ENCODE measurements around the gene FBXL13. TPM values are rescaled to one million over a fixed set of nuclear protein-coding genes. Genes with fewer than 3 reads are reported as not detected.
"Not testable (repeated sequence)": the region's sequence is repeated elsewhere in the genome, so short reads cannot be mapped to it uniquely, and the experiment has no call there.

Gene FBXL13
- total RNA-seq, 1 donor from 2014 or later, result 0.67 TPM

- DNase-seq (ENCODE audit: low read depth), result no peak
These were observed 209.6 kb downstream of the FBXL13 start for GRCh38 chr7:102864958-102865357.

- peak; percentile 49 for DNase-seq (ENCODE audit: low read depth)
These were observed 214.2 kb downstream of the FBXL13 start for GRCh38 chr7:102860351-102860811.

GRCh38 chr7:102859799-102860125 is 214.8 kb downstream of the FBXL13 start:
- DNase-seq (ENCODE audit: low read depth), result no peak

DNA sequence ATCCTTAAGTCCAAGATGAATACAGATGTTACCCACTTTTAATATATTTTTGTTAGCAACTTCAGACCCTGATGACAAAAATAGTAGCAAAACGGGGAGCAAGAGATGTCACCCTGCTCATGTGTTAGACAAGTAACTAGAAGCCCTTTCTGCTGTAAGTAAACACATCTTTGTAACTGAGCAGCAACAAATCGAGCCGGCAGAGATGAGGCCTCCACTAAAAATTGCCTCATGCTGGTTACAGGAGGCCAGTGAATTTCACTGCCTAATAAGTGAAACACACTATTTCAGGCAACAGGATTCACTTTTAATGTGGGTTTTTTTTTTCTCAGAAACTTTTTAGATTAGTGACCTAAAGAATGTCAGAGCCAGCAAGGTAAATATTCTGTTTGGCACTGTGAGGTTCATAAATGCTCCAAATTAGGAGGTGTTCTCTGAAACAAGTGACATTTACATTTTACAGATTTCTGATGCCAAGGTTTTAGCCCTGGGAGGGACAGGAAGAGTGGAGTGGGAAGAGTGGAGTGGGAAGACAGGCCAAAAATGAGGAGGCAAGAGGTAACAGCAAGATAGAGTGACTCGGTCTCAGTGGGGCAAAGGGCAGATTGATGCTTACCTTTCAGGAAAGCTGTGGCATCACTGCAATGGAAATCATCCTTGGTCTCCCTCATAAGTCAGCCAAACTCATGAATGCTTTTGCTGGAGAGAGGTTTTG is 215.4 kb downstream of the FBXL13 start:
- no peak for DNase-seq (ENCODE audit: low read depth)

- DNase-seq (ENCODE audit: low read depth), result no peak
These were observed 218.6 kb downstream of the FBXL13 start for GRCh38 chr7:102856036-102856435.

GRCh38 chr7:102849538-102849937 is 225.1 kb downstream of the FBXL13 start:
- no peak for DNase-seq (ENCODE audit: low read depth)

DNA sequence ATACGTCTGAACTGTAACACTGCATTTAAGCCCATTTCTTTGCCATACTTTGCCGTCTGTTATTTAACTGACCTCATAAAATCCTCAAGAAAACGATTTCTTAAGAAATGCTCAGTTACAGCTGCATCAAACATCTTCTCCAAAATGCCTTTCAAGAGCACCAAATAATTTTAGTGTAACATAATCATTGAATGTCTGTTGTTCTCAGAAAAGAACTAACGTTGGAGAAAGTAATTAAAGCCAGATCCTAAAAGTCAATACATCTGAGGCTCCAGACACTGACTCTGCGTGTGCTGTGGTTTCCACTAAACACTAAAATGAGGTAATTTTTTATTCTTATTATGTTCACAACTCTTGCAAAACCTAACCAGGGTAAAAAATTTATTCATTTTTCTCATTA is 225.5 kb downstream of the FBXL13 start:
- DNase-seq (ENCODE audit: low read depth), result no peak

DNA sequence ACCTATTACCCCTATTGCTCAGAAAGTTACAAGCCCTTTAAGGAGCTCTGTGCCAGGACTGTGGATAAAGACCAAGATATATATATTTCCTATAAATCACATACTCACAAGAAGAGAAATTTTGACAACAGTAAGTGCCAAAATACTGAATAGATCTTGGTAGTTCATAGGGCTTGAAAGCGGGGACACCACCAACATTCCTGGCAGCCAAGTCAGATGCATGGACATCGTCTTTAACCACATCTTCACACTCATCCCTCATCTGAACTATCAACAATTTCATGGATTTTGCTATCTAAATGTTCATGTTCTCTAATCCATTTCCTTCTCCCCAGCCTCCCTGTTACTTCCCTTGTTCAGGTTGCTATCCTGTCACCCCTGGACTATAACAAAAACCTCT is 229.2 kb downstream of the FBXL13 start:
- DNase-seq (ENCODE audit: low read depth), result no peak

- DNase-seq (ENCODE audit: low read depth), result peak; percentile 92
These were observed 230.7 kb downstream of the FBXL13 start for GRCh38 chr7:102843850-102844249.

- DNase-seq (ENCODE audit: low read depth), result no peak
These were observed 232.3 kb downstream of the FBXL13 start for GRCh38 chr7:102842284-102842683.

GRCh38 chr7:102841290-102841689 is 233.3 kb downstream of the FBXL13 start:
- peak; percentile 98 for DNase-seq (ENCODE audit: low read depth)

DNA sequence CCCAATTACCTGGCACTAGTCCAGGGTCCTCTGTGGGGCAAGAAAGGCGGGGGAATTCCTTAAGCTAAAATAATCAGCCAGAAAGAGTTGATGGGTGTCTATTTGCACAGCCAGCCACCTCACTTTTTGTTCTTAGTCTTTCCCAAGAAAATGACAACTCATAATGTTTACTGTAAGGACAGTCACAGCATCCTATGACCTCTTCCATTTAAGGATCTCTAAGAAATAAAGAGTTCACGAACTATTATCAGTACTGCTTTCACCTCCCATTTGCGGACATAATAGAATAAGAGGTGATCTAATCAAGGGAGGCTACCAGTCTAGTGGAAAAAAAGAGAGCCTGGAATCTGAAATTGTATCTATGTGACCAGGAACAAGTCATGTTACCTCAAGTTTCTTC is 234.2 kb downstream of the FBXL13 start:
- no peak for DNase-seq (ENCODE audit: low read depth)

- DNase-seq (ENCODE audit: low read depth), result not testable (repeated sequence)
These were observed 236.0 kb downstream of the FBXL13 start for GRCh38 chr7:102838572-102839101.

DNA sequence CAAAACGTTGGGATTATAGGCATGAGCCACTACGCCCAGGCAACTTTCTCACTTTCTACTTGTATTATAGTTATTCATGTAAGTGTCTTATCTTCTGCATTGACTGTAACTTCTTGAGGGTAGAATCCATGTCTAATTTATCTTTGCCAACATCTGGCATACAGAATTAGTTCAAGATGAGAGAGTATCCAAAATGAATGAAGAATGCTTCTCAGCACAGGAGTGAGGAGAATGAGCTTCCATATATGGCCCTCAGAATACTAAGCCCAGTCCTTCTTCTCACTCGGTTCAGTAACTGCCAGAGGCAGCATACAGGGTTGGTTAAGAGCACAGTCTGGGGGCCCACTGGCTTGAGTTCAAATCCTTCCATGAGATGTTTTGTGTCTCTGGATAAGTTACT is 236.8 kb downstream of the FBXL13 start:
- no peak for DNase-seq (ENCODE audit: low read depth)

GRCh38 chr7:102836977-102837376 is 237.6 kb downstream of the FBXL13 start:
- no peak for DNase-seq (ENCODE audit: low read depth)

DNA sequence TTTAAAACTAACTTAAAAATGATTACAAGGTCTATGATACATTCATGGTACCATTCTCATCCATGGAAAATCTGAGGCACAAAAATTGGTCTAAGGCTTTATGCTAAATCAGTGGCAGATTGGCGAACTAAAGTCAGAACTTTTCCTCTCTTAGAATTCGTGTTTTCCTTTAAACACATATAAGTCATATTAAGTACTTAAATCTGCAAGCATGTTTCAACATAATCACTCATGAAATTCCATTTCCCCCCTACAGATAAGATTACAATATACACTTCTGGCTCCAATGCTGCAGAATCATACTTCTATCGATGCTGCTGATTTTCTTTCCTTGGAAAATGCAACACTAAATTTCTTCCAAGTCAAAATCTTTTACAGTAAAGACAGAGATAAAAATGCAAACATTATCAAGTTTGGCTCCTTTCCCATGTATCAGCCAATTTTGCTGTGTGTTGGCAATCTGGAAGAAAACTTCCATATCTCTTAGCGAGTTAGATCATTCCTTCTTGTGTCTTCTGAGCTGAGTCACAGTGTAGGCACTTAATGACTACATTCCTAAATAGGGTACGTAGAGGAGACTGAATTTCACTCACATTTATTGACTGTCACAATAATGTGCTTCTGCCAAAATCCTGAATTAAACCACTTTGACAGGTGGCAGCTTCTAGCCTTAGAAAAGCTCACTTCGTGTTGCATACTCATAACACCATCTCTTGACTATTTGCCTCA is 238.2 kb downstream of the FBXL13 start:
- peak; percentile 95 for DNase-seq (ENCODE audit: low read depth)

DNA sequence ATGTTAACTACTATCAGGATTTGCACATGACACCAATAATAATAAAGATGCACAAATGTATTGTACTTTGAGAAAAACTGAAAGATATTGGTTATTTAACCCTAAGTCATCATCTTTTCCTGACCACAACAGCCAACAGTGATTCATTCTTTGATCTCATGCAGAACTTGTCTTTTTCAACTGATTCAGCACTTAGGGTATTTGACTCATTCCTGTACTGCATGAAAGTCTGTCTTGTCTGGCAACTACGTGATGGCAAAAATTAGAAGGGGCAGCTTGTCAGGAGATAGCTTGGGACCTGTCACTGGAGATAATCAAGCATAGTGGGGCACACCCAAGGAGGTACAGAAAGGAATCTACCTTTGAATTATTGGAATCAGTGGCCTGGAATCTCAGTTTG is 239.6 kb downstream of the FBXL13 start:
- peak; percentile 70 for DNase-seq (ENCODE audit: low read depth)

GRCh38 chr7:102834466-102834865 is 240.1 kb downstream of the FBXL13 start:
- DNase-seq (ENCODE audit: low read depth), result no peak

GRCh38 chr7:102833343-102833742 is 241.3 kb downstream of the FBXL13 start:
- no peak for DNase-seq (ENCODE audit: low read depth)

- DNase-seq (ENCODE audit: low read depth), result no peak
These were observed 241.9 kb downstream of the FBXL13 start for GRCh38 chr7:102832674-102833073.

DNA sequence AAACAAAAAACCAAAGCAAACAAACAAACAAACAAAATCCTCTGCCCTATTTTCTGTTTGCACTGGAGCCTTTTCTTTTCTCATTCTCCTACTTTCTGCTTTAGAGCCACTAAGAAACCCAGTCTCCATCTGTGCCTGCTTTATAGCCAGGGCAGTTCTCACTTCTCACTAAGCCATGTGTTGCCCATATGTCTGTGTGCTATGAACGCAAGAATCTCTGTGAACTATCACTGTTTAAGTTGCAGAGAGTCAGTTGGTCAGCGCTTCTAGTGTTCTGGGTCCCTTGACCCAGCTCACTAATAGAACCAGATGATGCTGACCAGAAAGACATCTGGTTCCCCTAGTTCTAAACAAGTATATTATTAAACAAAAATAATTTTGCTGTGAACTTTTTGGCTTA is 244.4 kb downstream of the FBXL13 start:
- no peak for DNase-seq (ENCODE audit: low read depth)

- no peak for DNase-seq (ENCODE audit: low read depth)
These were observed 245.5 kb downstream of the FBXL13 start for GRCh38 chr7:102829075-102829474.

- no peak for DNase-seq (ENCODE audit: low read depth)
These were observed 246.3 kb downstream of the FBXL13 start for GRCh38 chr7:102828286-102828685.

All from myocyte (in vitro differentiated cells).